ENCODE measurements around the gene SERGEF.

SERGEF gene

DNA sequence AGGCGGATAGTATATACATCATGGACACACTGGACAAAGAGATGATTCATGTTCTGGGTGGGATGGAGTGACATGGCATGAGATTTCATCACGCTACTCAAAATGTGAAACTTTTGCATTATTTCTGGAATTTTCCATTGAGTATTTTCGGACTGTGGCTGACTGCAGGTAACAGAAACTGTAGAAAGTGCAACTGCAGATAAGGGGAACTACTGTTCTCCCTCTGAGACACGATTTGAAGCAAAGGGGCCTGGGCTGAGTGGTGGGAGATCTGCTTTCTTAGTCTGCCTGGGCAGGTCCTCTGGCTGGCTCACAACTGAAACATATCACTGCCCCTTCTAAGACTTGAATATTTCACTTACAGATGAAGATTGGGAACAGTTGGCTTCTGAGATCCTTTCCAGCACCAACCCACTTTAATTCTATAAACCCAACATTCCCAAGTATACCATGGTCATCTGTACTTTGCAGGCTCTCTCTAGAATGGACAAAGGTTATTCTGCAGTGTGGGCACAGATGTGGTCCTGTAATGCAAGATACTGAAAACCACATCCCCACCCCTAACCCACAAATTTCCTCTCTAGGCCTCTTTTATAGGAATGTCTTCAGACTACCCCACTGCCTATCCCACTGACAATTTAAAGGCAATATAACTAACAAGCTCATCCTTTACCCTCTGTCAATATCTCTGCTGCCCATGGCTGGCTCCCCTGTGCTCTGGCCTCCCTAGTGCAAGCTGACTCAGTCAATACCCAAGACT, 157.1 kb downstream of the SERGEF start:
- Histone ChIP-seq H3K27me3 (ENCODE audit: insufficient read depth, poor library complexity, severe bottlenecking) (no peaks in the 10 kb centered on the region), H3K36me3 (ENCODE audit: low read depth) (no peaks in the 10 kb centered on the region), H3K4me3 (ENCODE audit: severe bottlenecking) (no peak overlapping the region), H3K27ac (ENCODE audit: poor library complexity, severe bottlenecking) (no peak overlapping the region), H3K9me3 (ENCODE audit: severe bottlenecking) (no peaks in the 10 kb centered on the region), H3K4me1 (ENCODE audit: insufficient read depth, poor library complexity, severe bottlenecking) (no peaks in the 10 kb centered on the region)
- ATAC-seq (ENCODE audit: low read depth) = no peak
- no peak for DNase-seq (ENCODE audit: low spot score)
- TF ChIP-seq, protein P1, sequence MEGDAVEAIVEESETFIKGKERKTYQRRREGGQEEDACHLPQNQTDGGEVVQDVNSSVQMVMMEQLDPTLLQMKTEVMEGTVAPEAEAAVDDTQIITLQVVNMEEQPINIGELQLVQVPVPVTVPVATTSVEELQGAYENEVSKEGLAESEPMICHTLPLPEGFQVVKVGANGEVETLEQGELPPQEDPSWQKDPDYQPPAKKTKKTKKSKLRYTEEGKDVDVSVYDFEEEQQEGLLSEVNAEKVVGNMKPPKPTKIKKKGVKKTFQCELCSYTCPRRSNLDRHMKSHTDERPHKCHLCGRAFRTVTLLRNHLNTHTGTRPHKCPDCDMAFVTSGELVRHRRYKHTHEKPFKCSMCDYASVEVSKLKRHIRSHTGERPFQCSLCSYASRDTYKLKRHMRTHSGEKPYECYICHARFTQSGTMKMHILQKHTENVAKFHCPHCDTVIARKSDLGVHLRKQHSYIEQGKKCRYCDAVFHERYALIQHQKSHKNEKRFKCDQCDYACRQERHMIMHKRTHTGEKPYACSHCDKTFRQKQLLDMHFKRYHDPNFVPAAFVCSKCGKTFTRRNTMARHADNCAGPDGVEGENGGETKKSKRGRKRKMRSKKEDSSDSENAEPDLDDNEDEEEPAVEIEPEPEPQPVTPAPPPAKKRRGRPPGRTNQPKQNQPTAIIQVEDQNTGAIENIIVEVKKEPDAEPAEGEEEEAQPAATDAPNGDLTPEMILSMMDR (IDR thresholded peaks at IDR 0.05; ENCODE audit: poor library complexity, severe bottlenecking) = no peak

DNA sequence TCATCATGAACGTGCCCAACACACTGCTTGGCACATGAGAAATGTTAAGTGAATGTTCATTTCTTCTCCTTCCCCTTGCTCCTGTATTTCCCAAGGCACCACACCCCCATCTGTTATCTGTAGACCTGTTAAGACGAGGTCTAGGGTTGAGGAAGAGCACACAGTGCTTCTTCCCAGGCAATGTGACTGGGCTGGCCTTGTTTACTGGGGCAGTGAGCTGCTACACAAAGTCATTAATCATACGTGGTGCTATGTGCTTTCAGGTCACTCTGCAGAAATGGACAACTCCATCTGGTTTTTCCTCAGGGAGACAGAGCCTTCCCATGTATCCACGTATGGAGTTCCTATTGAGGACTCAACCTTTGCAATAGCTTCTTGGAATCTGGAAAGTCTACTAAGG, 159.6 kb downstream of the SERGEF start:
- H3K27me3 ChIP-seq (ENCODE audit: insufficient read depth, poor library complexity, severe bottlenecking) = no peaks in the 10 kb centered on the region
- no peak for ATAC-seq (ENCODE audit: low read depth)
- no peak overlapping the region for H3K27ac ChIP-seq (ENCODE audit: poor library complexity, severe bottlenecking)
- H3K36me3 ChIP-seq (ENCODE audit: low read depth) = no peaks in the 10 kb centered on the region
- H3K4me1 ChIP-seq (ENCODE audit: insufficient read depth, poor library complexity, severe bottlenecking) = no peaks in the 10 kb centered on the region
- DNase-seq (ENCODE audit: low spot score) = no peak
- H3K4me3 ChIP-seq (ENCODE audit: severe bottlenecking) = no peak overlapping the region
- TF ChIP-seq, protein P1 (IDR thresholded peaks at IDR 0.05; ENCODE audit: poor library complexity, severe bottlenecking) = no peak
- H3K9me3 ChIP-seq (ENCODE audit: severe bottlenecking) = no peaks in the 10 kb centered on the region

DNA sequence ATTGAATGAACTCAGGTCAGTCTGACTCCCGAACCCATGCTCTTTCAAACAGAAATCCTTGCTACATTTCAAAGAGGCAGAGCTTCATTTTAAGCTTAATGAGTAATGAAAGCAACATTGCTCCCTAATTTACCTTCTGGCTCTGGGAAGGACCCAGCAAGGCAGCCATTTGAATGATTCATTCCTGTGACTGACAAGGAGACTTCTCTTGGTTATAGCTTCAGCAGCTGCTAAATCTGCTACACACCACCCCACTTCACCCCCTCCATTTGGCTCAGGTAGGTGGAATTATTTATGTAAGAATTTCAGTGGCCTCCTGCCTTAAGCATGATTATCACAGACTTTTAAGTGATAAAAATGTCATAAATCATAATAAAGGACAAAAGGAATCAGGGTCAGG, 160.6 kb downstream of the SERGEF start:
- H3K27ac ChIP-seq (ENCODE audit: poor library complexity, severe bottlenecking) = no peak overlapping the region
- H3K9me3 ChIP-seq (ENCODE audit: severe bottlenecking) = no peaks in the 10 kb centered on the region
- no peaks in the 10 kb centered on the region for H3K36me3 ChIP-seq (ENCODE audit: low read depth)
- H3K4me3 ChIP-seq (ENCODE audit: severe bottlenecking) = no peak overlapping the region
- no peak for ATAC-seq (ENCODE audit: low read depth)
- no peaks in the 10 kb centered on the region for H3K27me3 ChIP-seq (ENCODE audit: insufficient read depth, poor library complexity, severe bottlenecking)
- no peaks in the 10 kb centered on the region for H3K4me1 ChIP-seq (ENCODE audit: insufficient read depth, poor library complexity, severe bottlenecking)
- TF ChIP-seq, protein P1 (IDR thresholded peaks at IDR 0.05; ENCODE audit: poor library complexity, severe bottlenecking) = no peak
- no peak for DNase-seq (ENCODE audit: low spot score)

DNA sequence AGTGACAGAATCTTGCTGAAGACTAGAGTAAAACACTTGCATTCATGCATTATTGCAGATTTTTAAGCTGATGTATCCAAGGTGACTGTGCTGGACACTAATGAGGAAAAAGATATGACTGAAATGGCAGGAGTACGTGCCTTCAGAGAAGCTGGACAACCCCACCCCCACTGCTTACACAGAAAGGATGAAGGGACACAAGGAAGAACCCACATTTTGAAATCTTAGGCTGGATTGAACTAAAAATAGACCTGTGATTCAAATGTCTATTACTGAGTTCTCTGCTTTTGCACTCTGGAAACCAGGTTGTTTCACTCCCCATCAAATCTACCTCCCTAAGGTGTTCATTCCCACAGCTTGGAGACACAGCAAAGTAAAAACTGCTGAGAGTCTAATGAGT, 161.2 kb downstream of the SERGEF start:
- ATAC-seq (ENCODE audit: low read depth) (no peak), DNase-seq (ENCODE audit: low spot score) (no peak)
- H3K4me1 ChIP-seq (ENCODE audit: insufficient read depth, poor library complexity, severe bottlenecking) = no peaks in the 10 kb centered on the region
- no peaks in the 10 kb centered on the region for H3K9me3 ChIP-seq (ENCODE audit: severe bottlenecking)
- TF ChIP-seq, protein P1 (IDR thresholded peaks at IDR 0.05; ENCODE audit: poor library complexity, severe bottlenecking) = no peak
- no peak overlapping the region for H3K4me3 ChIP-seq (ENCODE audit: severe bottlenecking)
- H3K27me3 ChIP-seq (ENCODE audit: insufficient read depth, poor library complexity, severe bottlenecking) = no peaks in the 10 kb centered on the region
- H3K27ac ChIP-seq (ENCODE audit: poor library complexity, severe bottlenecking) = no peak overlapping the region
- H3K36me3 ChIP-seq (ENCODE audit: low read depth) = no peaks in the 10 kb centered on the region

DNA sequence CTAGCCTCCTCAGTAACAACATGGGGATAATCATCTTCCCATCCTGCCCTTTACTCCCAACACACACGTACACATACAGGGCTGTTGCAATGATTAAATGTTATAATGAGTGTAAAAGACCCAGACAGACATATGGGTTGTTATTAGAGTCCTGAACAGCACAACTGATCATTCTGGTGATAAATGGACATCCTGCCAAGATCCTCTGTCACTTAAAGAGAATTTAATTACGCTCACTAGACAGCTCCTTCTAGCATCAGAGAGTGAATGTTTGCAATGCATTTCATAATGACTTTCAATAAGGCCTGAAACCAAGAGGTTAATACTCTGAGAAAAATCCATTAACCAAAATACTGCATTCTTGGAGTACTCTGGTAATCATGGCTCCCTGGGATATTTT, 162.5 kb downstream of the SERGEF start:
- Histone ChIP-seq H3K36me3 (ENCODE audit: low read depth) (no peaks in the 10 kb centered on the region), H3K4me3 (ENCODE audit: severe bottlenecking) (no peak overlapping the region), H3K9me3 (ENCODE audit: severe bottlenecking) (no peaks in the 10 kb centered on the region), H3K4me1 (ENCODE audit: insufficient read depth, poor library complexity, severe bottlenecking) (peaks cover 4% of the 10 kb centered on the region), H3K27ac (ENCODE audit: poor library complexity, severe bottlenecking) (no peak overlapping the region), H3K27me3 (ENCODE audit: insufficient read depth, poor library complexity, severe bottlenecking) (no peaks in the 10 kb centered on the region)
- ATAC-seq (ENCODE audit: low read depth) (no peak), DNase-seq (ENCODE audit: low spot score) (no peak)
- TF ChIP-seq, protein P1 (IDR thresholded peaks at IDR 0.05; ENCODE audit: poor library complexity, severe bottlenecking) = no peak
